Measurements from ENCODE around the gene BAHD1.
A peak's percentile ranks its signal among the peaks of the same experiment; 100 is the strongest.

The BAHD1 gene

GRCh38 chr15:40421246-40422157, 19.3 kb upstream of the BAHD1 start:
- peak; percentile 16 for DNase-seq (ENCODE audit: low read depth)
- peak; percentile 98 for TF ChIP-seq CTCF (IDR thresholded peaks at IDR 0.05; ENCODE audit: low read depth, low read length, missing control alignments)
- no peak overlapping the region for H3K4me3 ChIP-seq (ENCODE audit: low read depth, low read length)

GRCh38 chr15:40424483-40425115, 16.2 kb upstream of the BAHD1 start:
- no peak for TF ChIP-seq CTCF (IDR thresholded peaks at IDR 0.05; ENCODE audit: low read depth, low read length, missing control alignments)
- DNase-seq (ENCODE audit: low read depth): no peak
- H3K4me3 ChIP-seq (ENCODE audit: low read depth, low read length): no peak overlapping the region

GRCh38 chr15:40425681-40426080, 15.1 kb upstream of the BAHD1 start:
- no peak overlapping the region for H3K4me3 ChIP-seq (ENCODE audit: low read depth, low read length)
- DNase-seq (ENCODE audit: low read depth): no peak
- TF ChIP-seq CTCF (IDR thresholded peaks at IDR 0.05; ENCODE audit: low read depth, low read length, missing control alignments): no peak

GRCh38 chr15:40427188-40427587, 13.6 kb upstream of the BAHD1 start:
- no peak for TF ChIP-seq CTCF (IDR thresholded peaks at IDR 0.05; ENCODE audit: low read depth, low read length, missing control alignments)
- no peak overlapping the region for H3K4me3 ChIP-seq (ENCODE audit: low read depth, low read length)
- no peak for DNase-seq (ENCODE audit: low read depth)

- TF ChIP-seq CTCF (IDR thresholded peaks at IDR 0.05; ENCODE audit: low read depth, low read length, missing control alignments): no peak
- no peak overlapping the region for H3K4me3 ChIP-seq (ENCODE audit: low read depth, low read length)
- no peak for DNase-seq (ENCODE audit: low read depth)
Observed at GRCh38 chr15:40428185-40428584, 12.6 kb upstream of the BAHD1 start.

GRCh38 chr15:40429068-40429710, 11.6 kb upstream of the BAHD1 start:
- no peak overlapping the region for H3K4me3 ChIP-seq (ENCODE audit: low read depth, low read length)
- TF ChIP-seq CTCF (IDR thresholded peaks at IDR 0.05; ENCODE audit: low read depth, low read length, missing control alignments): no peak
- DNase-seq (ENCODE audit: low read depth): no peak
